GM12878 (cell line): ENCODE results near the gene RALGAPA2. TPM values are rescaled to one million over a fixed set of nuclear protein-coding genes. Genes with fewer than 3 reads are reported as not detected.
A peak's percentile ranks its signal among the peaks of the same experiment; 100 is the strongest.

Experiments
- ATAC-seq: fragments of 200-7000 bp; cut with Tn5 transposase; 3 replicates; pipeline ENCODE4 v1.9.1; 2020; ENCODE audit warnings: mild to moderate bottlenecking, moderate library complexity
- BruUV-seq: library from RNA; stranded (reverse); fragments of 400-500 nt; replicated peaks from 2 replicates; lab custom pipeline; 2021; lab: Mats Ljungman, UMichigan
- CTCF ChIA-PET: fragments of 300-600 bp; sonication (Branson Sonifier 250); formaldehyde crosslinking; extraction: SDS; loops from one replicate; lab custom pipeline; 2021; ENCODE audit warnings: inconsistent platforms; lab: Yijun Ruan, JAX
- POLR2A ChIA-PET: fragments of 350-600 bp; formaldehyde crosslinking; extraction: SDS; loops from one replicate; lab custom pipeline; 2021; ENCODE audit warnings: inconsistent platforms; lab: Charles Lee
- RAD21 ChIA-PET: fragments of 300-600 bp; sonication (Branson Sonifier 250); formaldehyde crosslinking; loops from one replicate; lab custom pipeline; 2023; ENCODE audit warnings: antibody characterized with exemption; ENCODE audit not compliant: unreplicated experiment; lab: Charles Lee
- SMC1A ChIA-PET: fragments of 300-600 bp; sonication (Branson Sonifier 250); formaldehyde crosslinking; loops from one replicate; lab custom pipeline; 2023; ENCODE audit not compliant: unreplicated experiment, uncharacterized antibody; lab: Charles Lee
- DNase-seq: peaks from one replicate; pipeline ENCODE4 v3.0.0-alpha.2; 2011; ENCODE audit warnings: low read depth, low spot score
- FAIRE-seq: peaks from 3 replicates; lab custom pipeline; 2011; peaks lifted over from hg19 to GRCh38; lab: Jason Lieb, UNC
- H2AFZ ChIP-seq: 2 replicates; pipeline ENCODE4 v1.6.0; 2011; ENCODE audit warnings: low read depth, low read length, control low read depth; ENCODE audit not compliant: control insufficient read depth
- H3K27ac ChIP-seq: 2 replicates; pipeline ENCODE4 v1.5.1; 2011; ENCODE audit warnings: control low read depth; ENCODE audit not compliant: control insufficient read depth, insufficient read depth
- H3K27me3 ChIP-seq, 2 experiments: replicated peaks in 1 of 2; 2 replicates each; pipeline versions ENCODE4 v1.6.0 to v1.6.1; 2011; ENCODE audit warnings: low read length in 1 of 2; ENCODE audit not compliant: control insufficient read depth in 2 of 2, insufficient read depth in 2 of 2
- H3K36me3 ChIP-seq, 2 experiments: 2 replicates each; pipeline ENCODE4 v1.5.1; 2011; ENCODE audit warnings: low read length in 1 of 2; ENCODE audit not compliant: control insufficient read depth in 2 of 2, insufficient read depth in 2 of 2
- H3K4me1 ChIP-seq: 2 replicates; pipeline ENCODE4 v1.6.1; 2011; ENCODE audit warnings: mild to moderate bottlenecking, low read length, moderate library complexity, mixed read lengths; ENCODE audit not compliant: control insufficient read depth, insufficient read depth
- H3K4me2 ChIP-seq: 2 replicates; pipeline ENCODE4 v1.6.0; 2011; ENCODE audit warnings: control low read depth; ENCODE audit not compliant: control insufficient read depth, insufficient read depth
- H3K4me3 ChIP-seq: fragments of 200-600 bp; sonication (generic); 2 replicates; pipeline ENCODE4 v1.5.1; 2016
- H3K79me2 ChIP-seq: 2 replicates; pipeline ENCODE4 v1.6.0; 2011; ENCODE audit warnings: low read length; ENCODE audit not compliant: control insufficient read depth, insufficient read depth
- H3K9ac ChIP-seq: 2 replicates; pipeline ENCODE4 v1.8.0; 2011; ENCODE audit warnings: low read length, control low read depth, mixed read lengths; ENCODE audit not compliant: control insufficient read depth, insufficient read depth
- H3K9me3 ChIP-seq: replicated peaks from 3 replicates; pipeline ENCODE4 v1.5.1; 2011; ENCODE audit warnings: mild to moderate bottlenecking, low read length; ENCODE audit not compliant: control insufficient read depth, insufficient read depth
- H4K20me1 ChIP-seq: 2 replicates; pipeline ENCODE4 v1.6.0; 2011; ENCODE audit not compliant: control insufficient read depth, insufficient read depth
- EED ChIP-seq: sonication (generic); IDR thresholded peaks from 2 replicates; pipeline ENCODE4 v1.6.1; 2016; ENCODE audit warnings: antibody characterized with exemption, low read depth
- EP300 ChIP-seq, 2 experiments: fragments of 150-350 bp in 1 of 2; IDR thresholded peaks; 2 replicates each; pipeline ENCODE4 v1.6.1; 2011 to 2012; ENCODE audit warnings: low read depth in 2 of 2, low read length in 2 of 2, borderline replicate concordance in 1 of 2, improper control_type of control experiment in 1 of 2, inconsistent platforms in 1 of 2; ENCODE audit not compliant: control insufficient read depth in 1 of 2
- IKZF1 ChIP-seq: fragments of 450-650 bp; conservative IDR thresholded peaks from 2 replicates; pipeline ENCODE4 v1.6.1; 2017; ENCODE audit warnings: antibody characterized with exemption, mild to moderate bottlenecking
- IKZF2 ChIP-seq, 2 experiments: fragments of 450-650 bp; IDR thresholded peaks; 2 replicates each; pipeline ENCODE4 v1.6.1; 2017; ENCODE audit warnings: mild to moderate bottlenecking in 2 of 2, moderate library complexity in 2 of 2
- NR2F1 ChIP-seq: fragments of 450-650 bp; conservative IDR thresholded peaks from 2 replicates; pipeline ENCODE4 v1.6.1; 2017; ENCODE audit warnings: mild to moderate bottlenecking
- RFX5 ChIP-seq: IDR thresholded peaks from 2 replicates; pipeline ENCODE4 v1.6.1; 2011; ENCODE audit warnings: low read depth, low read length, improper control_type of control experiment
- RUNX3 ChIP-seq: IDR thresholded peaks from 2 replicates; pipeline ENCODE4 v1.6.1; 2012; ENCODE audit warnings: low read length, inconsistent platforms
- SPI1 ChIP-seq: IDR thresholded peaks from 2 replicates; pipeline ENCODE4 v1.6.1; 2011; ENCODE audit warnings: low read depth, mild to moderate bottlenecking, low read length, moderate library complexity, borderline replicate concordance; ENCODE audit not compliant: insufficient read depth
- WGBS: methylation state at CpG from one replicate; pipeline ENCODE4 v1.1.6; 2016; ENCODE audit warnings: low lambda C conversion rate; ENCODE audit not compliant: insufficient replicate concordance, insufficient coverage; ENCODE audit errors: missing lambda C conversion rate; 5-methylcytosine and 5-hydroxymethylcytosine counted together
- in situ Hi-C: fragments of 300-500 bp; cut with MboI; formaldehyde crosslinking; loops from 9 replicates; pipeline ENCODE4 v1.14.3; 2018; ENCODE audit warnings: mixed read lengths
- intact Hi-C: fragments of 100-400 bp; cut with micrococcal nuclease; formaldehyde crosslinking; loops from one replicate; pipeline ENCODE4 v1.14.2; 2022; ENCODE audit not compliant: unreplicated experiment
- polyA plus RNA-seq, 11 experiments: library from polyadenylated mRNA; depleted of rRNA in 4 of 11; unstranded in 6 of 11; stranded (reverse) in 5 of 11; fragments of >200 nt; fragmentation: Nextera tagmentation in 4 of 11; fragmentation: Illumina TruSeq in 1 of 11; extraction: Ambion mirVana in 4 of 11; extraction: Trizol in 1 of 11; gene quantifications; 1 replicate in 1 of 11; 2 replicates in 10 of 11; pipeline versions ENCODE4 v1.2.1 to v1.2.3, GENCODE V29; 2011 to 2016; ENCODE audit warnings: inconsistent platforms in 2 of 11, missing spikeins in 2 of 11, low read depth in 1 of 11
- total RNA-seq, 4 experiments: library from RNA; depleted of rRNA in 3 of 4; stranded (reverse); fragments of >200 nt in 3 of 4; fragmentation: Illumina TruSeq in 1 of 4; extraction: Trizol in 1 of 4; gene quantifications; 2 replicates each; pipeline versions ENCODE4 v1.2.1 to v1.2.3, GENCODE V29; 2013 to 2021
- TF ChIP-seq, protein P1 (sequence below): fragments of 450-650 bp; IDR thresholded peaks from 2 replicates; pipeline ENCODE4 v1.6.1; 2017; ENCODE audit warnings: borderline replicate concordance
- TF ChIP-seq, protein P2 (sequence below): fragments of 150-350 bp; IDR thresholded peaks from 2 replicates; pipeline ENCODE4 v1.6.1; 2016; ENCODE audit warnings: low read depth, low read length
- TF ChIP-seq, protein P3 (sequence below): fragments of 450-650 bp; IDR thresholded peaks from 2 replicates; pipeline ENCODE4 v1.6.1; 2014; ENCODE audit warnings: mild to moderate bottlenecking

RALGAPA2 gene
- total and polyA plus RNA-seq, 10 of the 15 experiments (the other 5 are each of a cell fraction or from before 2014, with no cell fraction given): 2.9 to 29.4 (median 19.6) TPM

DNA sequence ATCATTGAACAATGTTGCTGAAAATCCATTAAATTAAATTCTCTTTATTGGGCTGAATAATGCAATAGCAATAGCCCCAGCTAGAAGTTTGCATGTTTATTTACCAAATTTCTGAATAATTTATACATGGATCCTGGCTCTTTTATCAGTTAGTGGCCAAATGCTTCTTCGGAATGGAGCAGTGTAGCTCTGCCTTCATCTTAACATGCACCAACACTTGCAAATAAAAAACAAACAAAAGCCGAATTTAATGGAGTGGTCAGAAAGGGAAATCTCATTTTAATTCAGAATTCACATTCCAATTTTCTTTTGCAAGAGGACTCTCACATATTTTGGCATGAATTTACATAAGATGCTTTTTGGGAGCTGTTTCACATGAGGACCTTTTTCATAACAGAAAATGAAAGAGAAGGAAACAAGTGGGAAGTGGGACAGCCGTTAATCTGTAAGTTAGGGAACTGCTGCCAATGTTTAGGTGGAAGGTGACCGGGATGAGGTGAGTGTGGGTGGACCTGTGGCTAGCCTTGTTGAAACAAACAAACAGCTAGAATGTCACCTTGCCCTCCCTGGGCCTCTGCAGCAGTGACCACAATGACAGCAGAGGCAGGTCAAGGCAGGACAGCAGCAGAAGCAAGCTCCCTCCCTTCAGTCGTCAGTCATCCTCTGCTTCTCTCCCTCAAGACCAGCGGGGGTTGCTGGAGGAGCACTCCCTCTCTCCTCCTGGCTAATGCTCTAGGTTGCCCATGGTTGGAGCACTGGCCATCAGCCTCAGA is 271.4 kb downstream of the RALGAPA2 start:
- in situ Hi-C loops (no loop called here), intact Hi-C loops (loop anchor here (10.0 kb wide), 1 partner anchor 124 kb away; no protein-coding TSS in a partner anchor)
- peak; percentile 14; the same call in 1 of the 2 replicates for TF ChIP-seq SPI1
- TF ChIP-seq, protein P1, sequence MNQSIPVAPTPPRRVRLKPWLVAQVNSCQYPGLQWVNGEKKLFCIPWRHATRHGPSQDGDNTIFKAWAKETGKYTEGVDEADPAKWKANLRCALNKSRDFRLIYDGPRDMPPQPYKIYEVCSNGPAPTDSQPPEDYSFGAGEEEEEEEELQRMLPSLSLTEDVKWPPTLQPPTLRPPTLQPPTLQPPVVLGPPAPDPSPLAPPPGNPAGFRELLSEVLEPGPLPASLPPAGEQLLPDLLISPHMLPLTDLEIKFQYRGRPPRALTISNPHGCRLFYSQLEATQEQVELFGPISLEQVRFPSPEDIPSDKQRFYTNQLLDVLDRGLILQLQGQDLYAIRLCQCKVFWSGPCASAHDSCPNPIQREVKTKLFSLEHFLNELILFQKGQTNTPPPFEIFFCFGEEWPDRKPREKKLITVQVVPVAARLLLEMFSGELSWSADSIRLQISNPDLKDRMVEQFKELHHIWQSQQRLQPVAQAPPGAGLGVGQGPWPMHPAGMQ: no peak
- TF ChIP-seq EED: 0 out of 2 replicates have a peak, but pooled peaks have one; percentile 21
- TF ChIP-seq, protein P2, sequence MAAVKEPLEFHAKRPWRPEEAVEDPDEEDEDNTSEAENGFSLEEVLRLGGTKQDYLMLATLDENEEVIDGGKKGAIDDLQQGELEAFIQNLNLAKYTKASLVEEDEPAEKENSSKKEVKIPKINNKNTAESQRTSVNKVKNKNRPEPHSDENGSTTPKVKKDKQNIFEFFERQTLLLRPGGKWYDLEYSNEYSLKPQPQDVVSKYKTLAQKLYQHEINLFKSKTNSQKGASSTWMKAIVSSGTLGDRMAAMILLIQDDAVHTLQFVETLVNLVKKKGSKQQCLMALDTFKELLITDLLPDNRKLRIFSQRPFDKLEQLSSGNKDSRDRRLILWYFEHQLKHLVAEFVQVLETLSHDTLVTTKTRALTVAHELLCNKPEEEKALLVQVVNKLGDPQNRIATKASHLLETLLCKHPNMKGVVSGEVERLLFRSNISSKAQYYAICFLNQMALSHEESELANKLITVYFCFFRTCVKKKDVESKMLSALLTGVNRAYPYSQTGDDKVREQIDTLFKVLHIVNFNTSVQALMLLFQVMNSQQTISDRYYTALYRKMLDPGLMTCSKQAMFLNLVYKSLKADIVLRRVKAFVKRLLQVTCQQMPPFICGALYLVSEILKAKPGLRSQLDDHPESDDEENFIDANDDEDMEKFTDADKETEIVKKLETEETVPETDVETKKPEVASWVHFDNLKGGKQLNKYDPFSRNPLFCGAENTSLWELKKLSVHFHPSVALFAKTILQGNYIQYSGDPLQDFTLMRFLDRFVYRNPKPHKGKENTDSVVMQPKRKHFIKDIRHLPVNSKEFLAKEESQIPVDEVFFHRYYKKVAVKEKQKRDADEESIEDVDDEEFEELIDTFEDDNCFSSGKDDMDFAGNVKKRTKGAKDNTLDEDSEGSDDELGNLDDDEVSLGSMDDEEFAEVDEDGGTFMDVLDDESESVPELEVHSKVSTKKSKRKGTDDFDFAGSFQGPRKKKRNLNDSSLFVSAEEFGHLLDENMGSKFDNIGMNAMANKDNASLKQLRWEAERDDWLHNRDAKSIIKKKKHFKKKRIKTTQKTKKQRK: no peak
- peak; percentile 64 for TF ChIP-seq IKZF1
- TF ChIP-seq IKZF2 (IDR thresholded peaks at IDR 0.05): peak; percentile 26 to 50; a peak in 2 of 4 replicates
- peak; percentile 30; the same call in 1 of the 2 replicates for TF ChIP-seq NR2F1
- TF ChIP-seq EP300 (IDR thresholded peaks at IDR 0.05; ENCODE audit: borderline replicate concordance in 1 of 2, control insufficient read depth in 1 of 2, low read depth in 2 of 2, low read length in 2 of 2): peak in 1 of 2 experiments; percentile 24; a peak in 1 of 4 replicates
- TF ChIP-seq, protein P3, sequence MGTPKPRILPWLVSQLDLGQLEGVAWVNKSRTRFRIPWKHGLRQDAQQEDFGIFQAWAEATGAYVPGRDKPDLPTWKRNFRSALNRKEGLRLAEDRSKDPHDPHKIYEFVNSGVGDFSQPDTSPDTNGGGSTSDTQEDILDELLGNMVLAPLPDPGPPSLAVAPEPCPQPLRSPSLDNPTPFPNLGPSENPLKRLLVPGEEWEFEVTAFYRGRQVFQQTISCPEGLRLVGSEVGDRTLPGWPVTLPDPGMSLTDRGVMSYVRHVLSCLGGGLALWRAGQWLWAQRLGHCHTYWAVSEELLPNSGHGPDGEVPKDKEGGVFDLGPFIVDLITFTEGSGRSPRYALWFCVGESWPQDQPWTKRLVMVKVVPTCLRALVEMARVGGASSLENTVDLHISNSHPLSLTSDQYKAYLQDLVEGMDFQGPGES: no peak
- peak; percentile 44; the same call in 1 of the 2 replicates for TF ChIP-seq RUNX3
- no peak for TF ChIP-seq RFX5
- WGBS: 58% methylated on average over 6 of the region's 6 CpGs
- Histone ChIP-seq H3K27ac (no peak overlapping the region), H3K79me2 (no peaks in the 10 kb centered on the region), H3K4me1 (peaks cover 5% of the 10 kb centered on the region; the same call in 1 of the 2 replicates), H3K9ac (no peak overlapping the region), H4K20me1 (no peaks in the 10 kb centered on the region), H3K27me3 (no peaks in the 10 kb centered on the region), H3K4me2 (no peak overlapping the region), H3K36me3 (no peaks in the 10 kb centered on the region), H3K4me3 (no peak overlapping the region), H3K9me3 (no peaks in the 10 kb centered on the region), H2AFZ (no peak overlapping the region)
- no peak for DNase-seq
- RAD21 ChIA-PET: interaction anchor here (0.8 to 2.5 kb wide), 3 partner anchors 11 to 120 kb away, joined by 3 to 9 read pairs (median 5); no protein-coding TSS in a partner anchor
- peak; percentile 86 for FAIRE-seq
- ATAC-seq: peak; percentile 56
- CTCF ChIA-PET: interaction anchor here (0.6 to 2.2 kb wide), 9 partner anchors 11 to 460 kb away, joined by 3 to 12 read pairs (median 3); no protein-coding TSS in a partner anchor
- no TSS peak for BruUV-seq
- POLR2A ChIA-PET: interaction anchor here (0.7 kb wide), 1 partner anchor 24 kb away, joined by 4 read pairs; no protein-coding TSS in a partner anchor
- SMC1A ChIA-PET: interaction anchor here (1.1 to 3.5 kb wide), 10 partner anchors 11 to 122 kb away, joined by 3 to 35 read pairs (median 3); no protein-coding TSS in a partner anchor
